A673 (cell line): ENCODE measurements around the gene MBIP.

Experiments
- CTCF ChIP-seq: fragments of 300-800, 200-600 bp; sonication (generic); conservative IDR thresholded peaks from 2 replicates; pipeline ENCODE4 v1.5.1; 2017; ENCODE audit warnings: low read depth, mild to moderate bottlenecking, antibody characterized with exemption, low read length, moderate library complexity, mixed read lengths
- EZH2 ChIP-seq: fragments of 200-600 bp; sonication (generic); IDR thresholded peaks from 2 replicates; pipeline ENCODE4 v1.6.1; 2017; ENCODE audit warnings: borderline replicate concordance, low read depth, mild to moderate bottlenecking, mixed read lengths, antibody characterized with exemption, low read length; ENCODE audit not compliant: poor library complexity, severe bottlenecking

- TF ChIP-seq CTCF (no peak), EZH2 (no peak)
Observed at GRCh38 chr14:36300337-36300736, 20.1 kb downstream of the MBIP start.
